ENCODE measurements around the gene CDK8.

GRCh38 chr13:26222520-26223046 is 31.3 kb upstream of the CDK8 start:
- TF ChIP-seq CTCF (IDR thresholded peaks at IDR 0.05 in 4 of 5, conservative IDR thresholded peaks at IDR 0.05 in 1 of 5) (no peak), POLR2A (IDR thresholded peaks at IDR 0.05) (no peak)
